OCI-LY1 (cell line): ENCODE measurements around the gene MPPED2.

ENCODE experiments used
- CTCF ChIP-seq: fragments of 200-600 bp; sonication (generic), shearing (Covaris generic); IDR thresholded peaks from 2 replicates; pipeline ENCODE4 v1.5.1; 2017; ENCODE audit warnings: mild to moderate bottlenecking, antibody characterized with exemption, low read length, moderate library complexity, mixed read lengths
- EZH2 ChIP-seq: fragments of 200-600 bp; sonication (generic), shearing (Covaris generic); IDR thresholded peaks from 2 replicates; pipeline ENCODE4 v1.8.0; 2017; ENCODE audit warnings: borderline replicate concordance, mixed run types, mild to moderate bottlenecking, antibody characterized with exemption, low read length, moderate library complexity, mixed read lengths

- no peak for TF ChIP-seq CTCF
- no peak for TF ChIP-seq EZH2
Measured at GRCh38 chr11:30565027-30565426, 21.1 kb downstream of the MPPED2 start.
